Measurements from ENCODE around the gene TLE4.

DNA sequence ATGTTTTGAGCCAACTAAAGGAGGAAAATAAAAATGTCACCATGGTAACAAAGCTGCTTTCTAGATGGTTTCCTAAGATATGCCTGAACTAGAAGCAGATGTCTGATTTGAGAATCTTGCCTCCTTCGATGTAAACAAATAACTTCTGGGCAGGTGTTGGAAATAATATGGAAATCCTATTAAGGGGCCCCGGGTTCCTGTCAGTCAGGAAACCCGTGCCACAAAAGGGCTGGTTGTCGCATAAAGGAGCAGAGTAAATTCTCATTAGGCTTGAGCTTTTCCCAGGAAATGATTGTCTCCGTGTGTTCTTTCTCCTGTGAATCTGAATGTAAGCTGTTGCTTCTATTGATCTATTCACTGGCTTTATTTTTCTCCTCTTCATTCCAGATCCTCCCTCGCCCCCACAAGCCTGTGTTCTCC is 90.8 kb downstream of the TLE4 start:
- TF ChIP-seq, protein P1, sequence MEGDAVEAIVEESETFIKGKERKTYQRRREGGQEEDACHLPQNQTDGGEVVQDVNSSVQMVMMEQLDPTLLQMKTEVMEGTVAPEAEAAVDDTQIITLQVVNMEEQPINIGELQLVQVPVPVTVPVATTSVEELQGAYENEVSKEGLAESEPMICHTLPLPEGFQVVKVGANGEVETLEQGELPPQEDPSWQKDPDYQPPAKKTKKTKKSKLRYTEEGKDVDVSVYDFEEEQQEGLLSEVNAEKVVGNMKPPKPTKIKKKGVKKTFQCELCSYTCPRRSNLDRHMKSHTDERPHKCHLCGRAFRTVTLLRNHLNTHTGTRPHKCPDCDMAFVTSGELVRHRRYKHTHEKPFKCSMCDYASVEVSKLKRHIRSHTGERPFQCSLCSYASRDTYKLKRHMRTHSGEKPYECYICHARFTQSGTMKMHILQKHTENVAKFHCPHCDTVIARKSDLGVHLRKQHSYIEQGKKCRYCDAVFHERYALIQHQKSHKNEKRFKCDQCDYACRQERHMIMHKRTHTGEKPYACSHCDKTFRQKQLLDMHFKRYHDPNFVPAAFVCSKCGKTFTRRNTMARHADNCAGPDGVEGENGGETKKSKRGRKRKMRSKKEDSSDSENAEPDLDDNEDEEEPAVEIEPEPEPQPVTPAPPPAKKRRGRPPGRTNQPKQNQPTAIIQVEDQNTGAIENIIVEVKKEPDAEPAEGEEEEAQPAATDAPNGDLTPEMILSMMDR (IDR thresholded peaks at IDR 0.05; ENCODE audit: insufficient read depth, low read depth, low read length): no peak
- TF ChIP-seq EZH2 (IDR thresholded peaks at IDR 0.05; ENCODE audit: insufficient read depth, low read length): no peak
